ENCODE data around the gene IGFBP2. TPM values are rescaled to one million over a fixed set of nuclear protein-coding genes. Genes with fewer than 3 reads are reported as not detected.

IGFBP2 gene
- polyA plus RNA-seq, 1 donor (not counting 4 experiments of a cell fraction or from before 2014, with no cell fraction given): 10.2 TPM

DNA sequence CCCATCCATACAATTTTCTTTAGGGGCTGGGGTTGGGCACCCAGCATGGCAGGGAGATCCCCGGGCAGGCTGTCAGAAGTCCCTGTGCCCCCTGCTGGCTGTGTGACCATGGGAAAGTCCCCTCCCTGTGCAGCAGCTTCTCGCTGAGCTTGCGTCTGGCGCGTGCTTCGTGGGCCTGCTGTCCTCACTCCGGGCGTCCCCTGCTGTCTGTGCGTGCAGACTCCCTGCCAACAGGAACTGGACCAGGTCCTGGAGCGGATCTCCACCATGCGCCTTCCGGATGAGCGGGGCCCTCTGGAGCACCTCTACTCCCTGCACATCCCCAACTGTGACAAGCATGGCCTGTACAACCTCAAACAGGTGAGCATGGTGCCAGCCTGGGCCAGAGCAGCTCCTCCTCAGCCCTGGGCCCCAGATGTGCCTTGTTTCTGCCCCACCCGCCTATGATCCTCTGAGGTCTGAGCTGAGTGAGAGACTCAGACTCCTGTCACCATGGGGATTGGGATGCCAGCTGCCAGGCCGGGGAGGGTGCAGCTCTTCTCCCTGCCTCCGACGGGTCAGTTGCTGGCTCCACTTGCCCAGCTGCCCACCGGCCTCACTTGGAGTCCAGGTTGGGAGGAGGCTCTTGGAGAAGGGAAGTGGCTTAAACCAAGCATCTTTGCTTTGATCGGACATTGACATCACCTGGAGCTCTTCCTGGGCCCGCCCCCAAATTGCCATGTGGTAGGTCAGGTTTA, 28.6 kb downstream of the IGFBP2 start:
- TF ChIP-seq EZH2 (IDR thresholded peaks at IDR 0.05; ENCODE audit: low read length): no peak
- TF ChIP-seq, protein P1, sequence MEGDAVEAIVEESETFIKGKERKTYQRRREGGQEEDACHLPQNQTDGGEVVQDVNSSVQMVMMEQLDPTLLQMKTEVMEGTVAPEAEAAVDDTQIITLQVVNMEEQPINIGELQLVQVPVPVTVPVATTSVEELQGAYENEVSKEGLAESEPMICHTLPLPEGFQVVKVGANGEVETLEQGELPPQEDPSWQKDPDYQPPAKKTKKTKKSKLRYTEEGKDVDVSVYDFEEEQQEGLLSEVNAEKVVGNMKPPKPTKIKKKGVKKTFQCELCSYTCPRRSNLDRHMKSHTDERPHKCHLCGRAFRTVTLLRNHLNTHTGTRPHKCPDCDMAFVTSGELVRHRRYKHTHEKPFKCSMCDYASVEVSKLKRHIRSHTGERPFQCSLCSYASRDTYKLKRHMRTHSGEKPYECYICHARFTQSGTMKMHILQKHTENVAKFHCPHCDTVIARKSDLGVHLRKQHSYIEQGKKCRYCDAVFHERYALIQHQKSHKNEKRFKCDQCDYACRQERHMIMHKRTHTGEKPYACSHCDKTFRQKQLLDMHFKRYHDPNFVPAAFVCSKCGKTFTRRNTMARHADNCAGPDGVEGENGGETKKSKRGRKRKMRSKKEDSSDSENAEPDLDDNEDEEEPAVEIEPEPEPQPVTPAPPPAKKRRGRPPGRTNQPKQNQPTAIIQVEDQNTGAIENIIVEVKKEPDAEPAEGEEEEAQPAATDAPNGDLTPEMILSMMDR (optimal IDR thresholded peaks at IDR 0.05 in 1 of 3, IDR thresholded peaks at IDR 0.05 in 1 of 3, conservative IDR thresholded peaks at IDR 0.05 in 1 of 3; ENCODE audit: extremely low read depth in 1 of 3, insufficient read depth in 2 of 3, low read length in 3 of 3): peak in 1 of 3 experiments; percentile 25
- DNase-seq (ENCODE audit: low read depth, low spot score) (no peak), FAIRE-seq (no peak)
- H3K4me3 ChIP-seq (ENCODE audit: control insufficient read depth in 2 of 3, extremely low read depth in 1 of 3, insufficient read depth in 2 of 3, low read depth in 1 of 3, low read length in 3 of 3): no peak overlapping the region
- no peaks in the 10 kb centered on the region for H4K20me1 ChIP-seq (ENCODE audit: control insufficient read depth, extremely low read depth, insufficient read depth, low read length)
- H3K27me3 ChIP-seq (ENCODE audit: control insufficient read depth, extremely low read depth, insufficient read depth, low read length): peaks cover 3% of the 10 kb centered on the region
- dilution Hi-C loops (cut with MboI; ENCODE audit: extremely low pct_ligation_motif_present, low sequenced_read_pairs): no loop called here
- no peak overlapping the region for H3K27ac ChIP-seq (ENCODE audit: control insufficient read depth, insufficient read depth, low read length)
- H2AFZ ChIP-seq (ENCODE audit: control insufficient read depth, low read length): no peak overlapping the region
- H3K9me1 ChIP-seq (ENCODE audit: control insufficient read depth, extremely low read depth, insufficient read depth, low read length): peaks cover 4% of the 10 kb centered on the region
- H3K4me1 ChIP-seq (ENCODE audit: control insufficient read depth, extremely low read depth, insufficient read depth, low read length): peaks cover 39% of the 10 kb centered on the region
- H3K4me2 ChIP-seq (ENCODE audit: control insufficient read depth, extremely low read depth, insufficient read depth, low read depth, low read length): no peak overlapping the region
- H3K36me3 ChIP-seq (ENCODE audit: control insufficient read depth in 2 of 2, extremely low read depth in 1 of 2, insufficient read depth in 2 of 2, low read length in 2 of 2): no peaks in the 10 kb centered on the region
- H3K9ac ChIP-seq (ENCODE audit: control insufficient read depth, extremely low read depth, insufficient read depth, low read length): no peak overlapping the region
- H3K9me3 ChIP-seq (ENCODE audit: control insufficient read depth, low read depth, low read length): no peaks in the 10 kb centered on the region
- H3K79me2 ChIP-seq (ENCODE audit: control insufficient read depth, insufficient read depth, low read length): no peaks in the 10 kb centered on the region

DNA sequence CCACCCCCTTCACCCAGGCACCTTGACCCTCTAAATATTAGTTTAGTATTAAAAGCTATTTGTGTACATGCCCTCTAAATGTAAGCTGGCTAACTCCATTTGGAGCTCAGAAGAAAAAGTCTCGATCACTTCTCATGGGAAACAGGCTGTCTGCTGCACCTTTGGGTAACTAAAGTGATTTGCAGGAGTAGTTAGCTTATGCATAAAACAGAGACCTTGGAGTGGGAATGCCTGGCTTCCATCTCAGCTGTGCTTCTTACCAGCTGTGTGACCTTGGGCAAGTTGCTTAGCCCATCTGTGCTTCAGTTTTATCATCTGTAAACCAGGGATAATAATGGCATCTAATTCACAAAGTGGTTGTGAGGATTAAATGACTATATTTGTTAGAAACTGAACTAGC, 29.9 kb downstream of the IGFBP2 start:
- Histone ChIP-seq H3K27me3 (ENCODE audit: control insufficient read depth, extremely low read depth, insufficient read depth, low read length) (peaks cover 3% of the 10 kb centered on the region), H4K20me1 (ENCODE audit: control insufficient read depth, extremely low read depth, insufficient read depth, low read length) (no peaks in the 10 kb centered on the region), H3K79me2 (ENCODE audit: control insufficient read depth, insufficient read depth, low read length) (no peaks in the 10 kb centered on the region), H3K4me3 (ENCODE audit: control insufficient read depth in 2 of 3, extremely low read depth in 1 of 3, insufficient read depth in 2 of 3, low read depth in 1 of 3, low read length in 3 of 3) (no peak overlapping the region), H3K4me1 (ENCODE audit: control insufficient read depth, extremely low read depth, insufficient read depth, low read length) (peaks cover 39% of the 10 kb centered on the region), H3K9me3 (ENCODE audit: control insufficient read depth, low read depth, low read length) (no peaks in the 10 kb centered on the region), H2AFZ (ENCODE audit: control insufficient read depth, low read length) (no peak overlapping the region), H3K27ac (ENCODE audit: control insufficient read depth, insufficient read depth, low read length) (no peak overlapping the region), H3K4me2 (ENCODE audit: control insufficient read depth, extremely low read depth, insufficient read depth, low read depth, low read length) (no peak overlapping the region), H3K9ac (ENCODE audit: control insufficient read depth, extremely low read depth, insufficient read depth, low read length) (no peak overlapping the region), H3K36me3 (ENCODE audit: control insufficient read depth in 2 of 2, extremely low read depth in 1 of 2, insufficient read depth in 2 of 2, low read length in 2 of 2) (no peaks in the 10 kb centered on the region), H3K9me1 (ENCODE audit: control insufficient read depth, extremely low read depth, insufficient read depth, low read length) (peaks cover 4% of the 10 kb centered on the region)
- DNase-seq (ENCODE audit: low read depth, low spot score) (no peak), FAIRE-seq (no peak)
- TF ChIP-seq, protein P1 (optimal IDR thresholded peaks at IDR 0.05 in 1 of 3, IDR thresholded peaks at IDR 0.05 in 1 of 3, conservative IDR thresholded peaks at IDR 0.05 in 1 of 3; ENCODE audit: extremely low read depth in 1 of 3, insufficient read depth in 2 of 3, low read length in 3 of 3): no peak
- no peak for TF ChIP-seq EZH2 (IDR thresholded peaks at IDR 0.05; ENCODE audit: low read length)
- dilution Hi-C loops (cut with MboI; ENCODE audit: extremely low pct_ligation_motif_present, low sequenced_read_pairs): no loop called here

Data from keratinocyte (primary cell).